ENCODE data around the gene DALRD3.

The DALRD3 gene

GRCh38 chr3:48974076-48974864, 44.1 kb downstream of the DALRD3 start:
- no peak for DNase-seq

GRCh38 chr3:48970586-48970985, 47.8 kb downstream of the DALRD3 start:
- DNase-seq, result no peak

GRCh38 chr3:48966876-48967361, 51.5 kb downstream of the DALRD3 start:
- DNase-seq, result peak; percentile 42 to 53

GRCh38 chr3:48966367-48966766, 52.0 kb downstream of the DALRD3 start:
- no peak for DNase-seq
